ENCODE measurements around the gene MAN2B2. TPM values are rescaled to one million over a fixed set of nuclear protein-coding genes. Genes with fewer than 3 reads are reported as not detected.

The MAN2B2 gene
- total RNA-seq, 4 donors from 2014 or later = 31.9 to 42.0 (median 33.0) TPM

GRCh38 chr4:6573986-6574746, 823 bp upstream of the MAN2B2 start:
- H3K27me3 ChIP-seq = no peaks in the 10 kb centered on the region
- no peak for DNase-seq (ENCODE audit: extremely low spot score)
- no peaks in the 10 kb centered on the region for H3K9me3 ChIP-seq
- peaks cover 13 to 29% (median 23%) of the 10 kb centered on the region in 4 donors for H3K4me1 ChIP-seq
- intact Hi-C loops (cut with DNase I) = no loop called here
- no peak for TF ChIP-seq EP300 (IDR thresholded peaks at IDR 0.05)
- TF ChIP-seq POLR2A (IDR thresholded peaks at IDR 0.05; ENCODE audit: low read depth) = no peak
- no peak for TF ChIP-seq POLR2AphosphoS5 (IDR thresholded peaks at IDR 0.05)
- TF ChIP-seq CTCF (IDR thresholded peaks at IDR 0.05) = no peak
- H3K4me3 ChIP-seq = peak overlapping the region; percentile 71 to 95 (median 82)
- peak overlapping the region; percentile 69 to 82 (median 78) for H3K27ac ChIP-seq (replicated peaks in 1 of 4)
- peaks cover 0 to 29% (median 19%) of the 10 kb centered on the region in 4 donors for H3K36me3 ChIP-seq
- WGBS = 41% methylated on average over 15 of the region's 16 CpGs

GRCh38 chr4:6575503-6576240, 683 bp downstream of the MAN2B2 start:
- Histone ChIP-seq H3K4me1 (peaks cover 13 to 29% (median 23%) of the 10 kb centered on the region in 4 donors), H3K9me3 (no peaks in the 10 kb centered on the region), H3K4me3 (peak overlapping the region; percentile 71 to 95 (median 82)), H3K27me3 (no peaks in the 10 kb centered on the region), H3K27ac (replicated peaks in 1 of 4) (peak overlapping the region; percentile 69 to 82 (median 78)), H3K36me3 (peaks cover 12 to 44% (median 34%) of the 10 kb centered on the region in 4 donors)
- TF ChIP-seq POLR2AphosphoS5 (IDR thresholded peaks at IDR 0.05) = no peak
- TF ChIP-seq EP300 (IDR thresholded peaks at IDR 0.05) = no peak
- no peak for TF ChIP-seq CTCF (IDR thresholded peaks at IDR 0.05)
- intact Hi-C loops (cut with DNase I) = no loop called here
- 82% methylated on average over 4 of the region's 17 CpGs for WGBS
- DNase-seq (ENCODE audit: extremely low spot score) = no peak

GRCh38 chr4:6576512-6576911, 1.5 kb downstream of the MAN2B2 start:
- H3K9me3 ChIP-seq = no peaks in the 10 kb centered on the region
- intact Hi-C loops (cut with DNase I) = no loop called here

GRCh38 chr4:6576932-6577331, 1.9 kb downstream of the MAN2B2 start:
- intact Hi-C loops (cut with DNase I) = no loop called here
- WGBS = 94% methylated on average over 9 of the region's 9 CpGs
- Histone ChIP-seq H3K4me1 (peaks cover 13 to 29% (median 23%) of the 10 kb centered on the region in 4 donors), H3K27ac (replicated peaks in 1 of 4) (no peak overlapping the region), H3K27me3 (no peaks in the 10 kb centered on the region), H3K36me3 (peaks cover 21 to 57% (median 46%) of the 10 kb centered on the region in 4 donors), H3K4me3 (no peak overlapping the region), H3K9me3 (no peaks in the 10 kb centered on the region)
- TF ChIP-seq EP300 (IDR thresholded peaks at IDR 0.05) = no peak
- TF ChIP-seq POLR2A (IDR thresholded peaks at IDR 0.05; ENCODE audit: low read depth) = no peak
- DNase-seq (ENCODE audit: extremely low spot score) = no peak

More at GRCh38 chr4:6576512-6576911, 1.5 kb downstream of the MAN2B2 start:
- TF ChIP-seq POLR2A (IDR thresholded peaks at IDR 0.05; ENCODE audit: low read depth) (no peak), EP300 (IDR thresholded peaks at IDR 0.05) (no peak), POLR2AphosphoS5 (IDR thresholded peaks at IDR 0.05) (no peak), CTCF (IDR thresholded peaks at IDR 0.05) (no peak)
- Histone ChIP-seq H3K4me1 (peaks cover 13 to 29% (median 23%) of the 10 kb centered on the region in 4 donors), H3K27me3 (no peaks in the 10 kb centered on the region), H3K27ac (replicated peaks in 1 of 4) (no peak overlapping the region), H3K36me3 (peaks cover 17 to 53% (median 42%) of the 10 kb centered on the region in 4 donors), H3K4me3 (no peak overlapping the region)
- WGBS = 88% methylated on average over 14 of the region's 16 CpGs
- no peak for DNase-seq (ENCODE audit: extremely low spot score)

- WGBS = 95% methylated on average over 8 of the region's 10 CpGs
- intact Hi-C loops (cut with DNase I) = no loop called here
- Histone ChIP-seq H3K4me3 (no peak overlapping the region), H3K27me3 (no peaks in the 10 kb centered on the region), H3K27ac (replicated peaks in 1 of 4) (no peak overlapping the region), H3K4me1 (peaks cover 13 to 29% (median 23%) of the 10 kb centered on the region in 4 donors), H3K36me3 (peaks cover 26 to 62% (median 51%) of the 10 kb centered on the region in 4 donors), H3K9me3 (no peaks in the 10 kb centered on the region)
- TF ChIP-seq POLR2A (IDR thresholded peaks at IDR 0.05; ENCODE audit: low read depth) (no peak), EP300 (IDR thresholded peaks at IDR 0.05) (no peak), CTCF (IDR thresholded peaks at IDR 0.05) (no peak), POLR2AphosphoS5 (IDR thresholded peaks at IDR 0.05) (no peak)
- no peak for DNase-seq (ENCODE audit: extremely low spot score)
Measured at GRCh38 chr4:6577409-6577808, 2.4 kb downstream of the MAN2B2 start.
